AG04450 (cell line): Measurements from ENCODE around the gene SYCE3. TPM values are rescaled to one million over a fixed set of nuclear protein-coding genes. Genes with fewer than 3 reads are reported as not detected.

ENCODE experiments used
- CTCF ChIA-PET: fragments of 300-600, 350-600 bp; formaldehyde crosslinking; extraction: SDS; loops from one replicate; lab custom pipeline; 2022; ENCODE audit warnings: antibody characterized with exemption, inconsistent platforms; lab: Charles Lee
- POLR2A ChIA-PET: fragments of 350-600 bp; formaldehyde crosslinking; extraction: SDS; loops from one replicate; lab custom pipeline; 2021; ENCODE audit warnings: antibody characterized with exemption, inconsistent platforms; lab: Yijun Ruan, JAX
- DNase-seq: peaks from one replicate; pipeline ENCODE4 v3.0.0-alpha.2; 2011; ENCODE audit warnings: low read depth, low spot score
- H3K27ac ChIP-seq: one replicate; pipeline ENCODE4 v1.5.1; 2012; ENCODE audit warnings: low read depth, low read length, control low read depth
- H3K27me3 ChIP-seq: one replicate; pipeline ENCODE4 v1.6.0; 2012; ENCODE audit warnings: low read length; ENCODE audit not compliant: control insufficient read depth, insufficient read depth
- H3K4me3 ChIP-seq: 2 replicates; pipeline ENCODE4 v1.5.1; 2011; ENCODE audit warnings: mild to moderate bottlenecking, low read depth, low read length, control low read depth
- H3K9me3 ChIP-seq: 2 replicates; pipeline ENCODE4 v1.5.1; 2012; ENCODE audit warnings: low read length; ENCODE audit not compliant: control insufficient read depth, insufficient read depth
- polyA plus RNA-seq: library from polyadenylated mRNA; depleted of rRNA; stranded (reverse); fragments of >200 nt; gene quantifications from 2 replicates; pipeline ENCODE4 v1.2.3, GENCODE V29; 2011
- TF ChIP-seq, protein P1 (sequence below): IDR thresholded peaks from 2 replicates; pipeline ENCODE4 v1.5.1; 2011; ENCODE audit warnings: low read depth, low read length, control low read depth, inconsistent platforms

The SYCE3 gene
- polyA plus RNA-seq, 1 experiment = not detected

- ChIA-PET POLR2A (no interaction called here), CTCF (interaction anchor here (0.6 kb wide), 1 partner anchor 18 kb away, joined by 3 read pairs; no protein-coding TSS in a partner anchor)
- Histone ChIP-seq H3K9me3 (peaks cover 11% of the 10 kb centered on the region; the same call in 1 of the 2 replicates), H3K27ac (no peak overlapping the region), H3K4me3 (peak overlapping the region; percentile 53), H3K27me3 (peaks cover 5% of the 10 kb centered on the region)
- TF ChIP-seq, protein P1, sequence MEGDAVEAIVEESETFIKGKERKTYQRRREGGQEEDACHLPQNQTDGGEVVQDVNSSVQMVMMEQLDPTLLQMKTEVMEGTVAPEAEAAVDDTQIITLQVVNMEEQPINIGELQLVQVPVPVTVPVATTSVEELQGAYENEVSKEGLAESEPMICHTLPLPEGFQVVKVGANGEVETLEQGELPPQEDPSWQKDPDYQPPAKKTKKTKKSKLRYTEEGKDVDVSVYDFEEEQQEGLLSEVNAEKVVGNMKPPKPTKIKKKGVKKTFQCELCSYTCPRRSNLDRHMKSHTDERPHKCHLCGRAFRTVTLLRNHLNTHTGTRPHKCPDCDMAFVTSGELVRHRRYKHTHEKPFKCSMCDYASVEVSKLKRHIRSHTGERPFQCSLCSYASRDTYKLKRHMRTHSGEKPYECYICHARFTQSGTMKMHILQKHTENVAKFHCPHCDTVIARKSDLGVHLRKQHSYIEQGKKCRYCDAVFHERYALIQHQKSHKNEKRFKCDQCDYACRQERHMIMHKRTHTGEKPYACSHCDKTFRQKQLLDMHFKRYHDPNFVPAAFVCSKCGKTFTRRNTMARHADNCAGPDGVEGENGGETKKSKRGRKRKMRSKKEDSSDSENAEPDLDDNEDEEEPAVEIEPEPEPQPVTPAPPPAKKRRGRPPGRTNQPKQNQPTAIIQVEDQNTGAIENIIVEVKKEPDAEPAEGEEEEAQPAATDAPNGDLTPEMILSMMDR = no peak
- DNase-seq = no peak
Measured at GRCh38 chr22:50530580-50530876, 32.2 kb downstream of the SYCE3 start.

DNA sequence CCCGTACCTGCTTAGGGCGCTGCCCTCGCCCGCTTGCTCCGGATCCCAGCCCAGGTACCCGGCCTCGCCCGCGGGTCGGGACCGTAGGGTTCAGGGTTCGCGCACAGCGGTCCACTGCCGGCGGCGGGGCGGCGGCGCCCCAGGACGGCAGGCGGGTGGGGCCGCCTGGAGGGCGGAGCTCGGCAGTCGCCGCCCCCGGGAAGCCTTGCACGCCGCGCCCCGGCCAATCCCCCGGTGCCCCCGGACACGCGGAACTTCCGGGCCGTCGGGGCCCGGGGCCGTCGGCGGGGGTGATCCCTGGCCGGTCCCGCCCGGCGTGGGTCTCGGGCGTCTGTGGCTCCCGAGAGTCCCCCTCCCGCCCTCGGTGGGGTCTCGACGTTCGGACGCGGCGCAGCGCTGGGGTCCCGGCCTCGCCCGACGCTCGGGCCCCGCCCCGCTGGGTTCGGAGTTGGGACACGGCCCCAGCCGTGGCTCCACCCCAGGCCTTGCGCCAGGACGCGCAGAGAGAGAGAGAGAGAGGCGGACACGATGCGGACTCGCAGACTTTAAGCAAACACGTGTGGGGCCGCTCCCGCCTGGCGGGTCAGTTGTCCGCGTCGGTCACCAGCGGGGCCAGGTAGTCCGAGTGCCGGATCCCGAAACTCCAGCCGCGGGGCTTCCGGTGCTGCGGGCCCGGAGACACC, 32.7 kb downstream of the SYCE3 start, which contains the start of gene TYMP:
Gene TYMP, minus strand, starts transcription at position 116 of the 683 bp plus-strand sequence. CDS start 303 bp downstream, outside the sequence.
- Histone ChIP-seq H3K4me3 (peak within 1 kb of the TSS; percentile 53), H3K27ac (no peak within 1 kb of the TSS), H3K27me3 (peaks cover 5% of the 10 kb centered on the region), H3K9me3 (peaks cover 11% of the 10 kb centered on the region; the same call in 1 of the 2 replicates)
- DNase-seq = no peak
- POLR2A ChIA-PET = no interaction called here
- TF ChIP-seq, protein P1 = no peak
- CTCF ChIA-PET = interaction anchor here (1.1 kb wide), 1 partner anchor 33 kb away, joined by 3 read pairs; the partner anchor contains the start of gene SYCE3

GRCh38 chr22:50529416-50529896, 33.3 kb downstream of the SYCE3 start:
- CTCF ChIA-PET = interaction anchor here (1.1 kb wide), 1 partner anchor 34 kb away, joined by 3 read pairs; the partner anchor contains the start of gene SYCE3
- H3K4me3 ChIP-seq = peak overlapping the region; percentile 48
- no peak for DNase-seq

DNA sequence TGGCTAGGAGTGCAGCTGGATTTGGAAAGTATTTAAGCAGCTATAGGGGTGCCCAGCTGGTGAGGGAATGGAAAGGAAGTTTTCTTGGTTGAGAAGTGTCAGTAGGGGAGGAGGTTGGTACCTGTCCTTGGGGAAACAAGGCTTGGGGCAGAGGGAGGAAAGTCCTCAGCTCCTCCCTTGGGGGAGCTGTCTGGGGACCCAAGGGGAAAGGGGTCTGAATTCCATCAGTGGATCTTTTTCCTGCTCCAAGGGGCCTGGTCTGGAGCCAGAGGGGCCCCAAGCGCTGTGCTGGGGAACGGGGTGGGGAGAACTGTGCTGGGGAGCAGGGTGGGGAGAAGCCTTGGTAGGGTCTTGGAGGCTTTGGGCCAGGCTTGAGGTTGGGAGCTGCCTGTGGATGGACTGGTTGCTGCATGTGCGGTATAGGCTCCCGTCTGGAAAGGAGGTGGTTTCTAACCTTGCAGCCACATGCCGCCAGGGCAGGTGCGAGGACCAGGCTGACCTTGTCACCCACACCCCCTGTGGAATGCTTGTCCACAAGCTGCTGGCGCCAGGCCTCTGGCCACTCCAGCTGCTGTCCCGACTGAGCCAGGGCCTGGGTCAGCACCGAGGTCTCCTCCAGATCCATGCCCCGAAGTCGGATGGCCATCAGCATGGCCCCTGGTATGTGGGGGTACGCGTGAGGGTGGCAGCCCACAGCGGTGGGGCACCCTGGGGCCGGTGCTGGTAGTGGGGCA, 33.9 kb downstream of the SYCE3 start:
- Histone ChIP-seq H3K27ac (no peak overlapping the region), H3K9me3 (peaks cover 11% of the 10 kb centered on the region; the same call in 1 of the 2 replicates), H3K4me3 (no peak overlapping the region), H3K27me3 (peaks cover 5% of the 10 kb centered on the region)
- CTCF ChIA-PET = no interaction called here
- TF ChIP-seq, protein P1 = no peak
- DNase-seq = no peak
- POLR2A ChIA-PET = no interaction called here

More at GRCh38 chr22:50529416-50529896, 33.3 kb downstream of the SYCE3 start:
- H3K9me3 ChIP-seq = peaks cover 11% of the 10 kb centered on the region; the same call in 1 of the 2 replicates
- peaks cover 5% of the 10 kb centered on the region for H3K27me3 ChIP-seq
- POLR2A ChIA-PET = no interaction called here
- H3K27ac ChIP-seq = no peak overlapping the region
- TF ChIP-seq, protein P1 = no peak
